Renal cortical epithelial cell (primary cell): Measurements from ENCODE around the gene KMT5C. TPM values are rescaled to one million over a fixed set of nuclear protein-coding genes. Genes with fewer than 3 reads are reported as not detected.
A peak's percentile ranks its signal among the peaks of the same experiment; 100 is the strongest.

Experiments
- DNase-seq: peaks from one replicate; pipeline ENCODE4 v3.0.0-alpha.2; 2011; ENCODE audit warnings: low read depth
- total RNA-seq: library from RNA; depleted of rRNA; stranded (reverse); fragments of >200 nt; gene quantifications from 2 replicates; pipeline ENCODE4 v1.2.3, GENCODE V29; 2014

Gene KMT5C
- total RNA-seq, 1 donor from 2014 or later = 10.4 TPM

GRCh38 chr19:55385724-55386492, 46.2 kb downstream of the KMT5C start, which contains the start of gene RPL28:
RPL28 (plus strand) TSS chr19:55385932; CDS start chr19:55386358, 426 bp downstream.
- peak; percentile 93 for DNase-seq

GRCh38 chr19:55386493-55386971, 46.9 kb downstream of the KMT5C start:
- no peak for DNase-seq

DNA sequence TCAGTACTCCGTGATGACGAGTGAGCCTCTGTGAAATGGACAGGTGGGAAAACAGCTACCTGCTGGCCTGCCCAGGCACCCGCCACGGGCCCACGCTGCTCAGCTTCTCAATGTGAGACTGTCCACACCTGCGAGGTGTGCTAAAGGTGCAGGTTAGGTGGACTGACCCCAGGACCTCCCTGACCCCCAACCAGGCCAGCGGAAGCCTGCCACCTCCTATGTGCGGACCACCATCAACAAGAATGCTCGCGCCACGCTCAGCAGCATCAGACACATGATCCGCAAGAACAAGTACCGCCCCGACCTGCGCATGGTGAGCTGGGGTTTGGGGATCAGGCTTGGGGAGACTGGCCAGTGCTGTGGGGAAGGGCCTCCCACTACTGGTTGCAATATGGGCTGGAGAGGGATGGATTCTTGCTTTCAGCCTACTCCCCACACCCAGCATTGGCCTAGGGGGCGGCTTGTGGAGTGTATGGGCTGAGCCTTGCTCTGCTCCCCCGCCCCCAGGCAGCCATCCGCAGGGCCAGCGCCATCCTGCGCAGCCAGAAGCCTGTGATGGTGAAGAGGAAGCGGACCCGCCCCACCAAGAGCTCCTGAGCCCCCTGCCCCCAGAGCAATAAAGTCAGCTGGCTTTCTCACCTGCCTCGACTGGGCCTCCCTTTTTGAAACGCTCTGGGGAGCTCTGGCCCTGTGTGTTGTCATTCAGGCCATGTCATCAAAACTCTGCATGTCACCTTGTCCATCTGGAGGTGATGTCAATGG, 48.2 kb downstream of the KMT5C start:
- no peak for DNase-seq

GRCh38 chr19:55389386-55390317, 50.0 kb downstream of the KMT5C start:
- DNase-seq = no peak

- DNase-seq = no peak
These were observed 50.8 kb downstream of the KMT5C start for GRCh38 chr19:55390461-55390880.

GRCh38 chr19:55391191-55391670, 51.6 kb downstream of the KMT5C start:
- no peak for DNase-seq

DNA sequence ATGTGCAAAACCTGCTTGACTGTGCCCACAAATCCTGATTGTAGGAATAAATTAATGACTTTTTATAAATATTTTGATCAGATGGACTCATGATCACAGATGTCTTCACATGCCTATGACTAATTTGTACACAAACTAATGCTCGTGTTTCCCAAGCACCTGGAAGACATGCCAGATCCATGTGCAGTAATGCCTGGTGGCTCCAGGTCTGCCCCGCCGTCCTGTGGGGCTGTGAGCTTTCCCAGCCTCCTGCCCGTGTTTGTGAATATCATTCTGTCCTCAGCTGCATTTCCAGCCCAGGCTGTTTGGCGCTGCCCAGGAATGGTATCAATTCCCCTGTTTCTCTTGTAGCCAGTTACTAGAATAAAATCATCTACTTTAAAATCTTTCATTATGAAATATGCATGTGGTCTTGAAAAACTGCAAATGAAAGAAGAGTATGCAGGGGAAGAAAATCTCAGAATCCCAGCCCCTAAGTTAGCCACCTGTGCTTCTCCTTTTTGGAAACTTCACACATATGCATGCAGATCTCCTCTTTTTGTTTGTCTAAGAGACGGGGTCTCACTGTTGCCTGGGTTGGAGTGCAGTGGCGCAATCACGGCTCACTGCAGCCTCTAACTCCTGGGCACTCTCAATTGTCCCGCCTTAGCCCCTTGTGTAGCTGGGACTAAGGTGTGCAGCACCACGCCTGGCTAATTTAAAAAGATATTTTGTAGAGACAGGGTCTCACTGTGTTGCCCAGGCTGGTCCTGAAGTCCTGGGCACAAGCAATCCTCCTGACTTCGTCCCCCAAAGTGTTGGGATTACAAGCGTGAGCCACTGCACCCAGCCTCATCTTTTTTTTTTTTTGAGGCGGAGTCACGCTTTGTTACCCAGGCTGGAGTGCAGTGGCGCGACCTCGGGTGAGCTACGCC, 52.3 kb downstream of the KMT5C start:
- DNase-seq = no peak

DNA sequence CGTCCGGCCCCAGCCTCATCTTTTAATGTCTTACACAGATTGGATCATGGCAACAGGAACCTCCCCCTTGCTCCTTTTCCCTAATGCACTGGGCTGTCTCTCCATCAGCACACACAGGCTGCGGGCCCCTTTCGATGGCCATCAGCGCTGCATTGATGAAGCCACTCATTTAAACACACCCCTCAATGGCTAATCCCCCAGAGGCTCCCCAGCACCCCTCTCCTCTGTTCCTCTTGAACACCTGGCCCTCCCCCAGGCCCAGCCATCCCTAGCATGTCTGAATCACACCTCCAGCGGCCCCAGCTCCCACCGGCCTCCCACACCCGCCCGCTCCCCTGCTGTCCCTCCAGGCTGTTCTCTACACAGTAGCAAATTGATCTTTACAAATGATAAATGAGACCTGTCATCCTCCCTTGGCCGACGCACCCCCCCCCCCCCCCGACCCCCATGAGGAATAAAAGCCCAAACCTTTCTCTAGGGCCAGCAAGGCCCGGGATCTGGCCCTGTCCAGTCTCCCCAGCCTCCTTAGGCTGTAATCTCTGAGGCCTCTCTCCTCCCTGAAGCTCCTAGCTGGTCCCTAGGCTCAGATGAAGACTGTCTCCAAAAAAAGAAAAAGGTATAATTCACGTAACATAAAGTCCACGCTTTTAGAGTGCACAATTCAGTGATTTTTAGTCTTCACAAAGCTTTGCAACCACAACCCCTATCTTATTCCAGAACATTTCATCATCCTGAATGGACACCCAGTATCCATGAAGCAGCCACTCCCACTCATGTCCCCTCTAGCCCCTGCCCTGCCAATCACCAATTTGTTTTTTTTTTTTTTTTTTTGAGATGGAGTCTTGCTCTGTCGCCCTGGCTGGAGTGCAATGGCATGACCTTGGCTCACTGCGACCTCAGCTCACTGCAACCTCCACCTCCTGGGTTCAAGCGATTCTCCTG, 53.4 kb downstream of the KMT5C start:
- no peak for DNase-seq

Other genes starting within 250 kb of the KMT5C start
- gene PPP1R12C, start 222.2 kb upstream of the KMT5C start, total RNA-seq = 17.5 and 32.4 TPM in 2 replicates
- 1.9 and 5.9 TPM in 2 replicates for gene TNNT1, start 190.7 kb upstream of the KMT5C start, total RNA-seq
- 0.15 TPM in 1 of 2 replicates, not detected in the other for gene TNNI3, start 182.1 kb upstream of the KMT5C start, total RNA-seq
- 2.8 and 2.9 TPM in 2 replicates for gene DNAAF3, start 173.3 kb upstream of the KMT5C start, total RNA-seq
- gene SYT5, start 159.6 kb upstream of the KMT5C start, total RNA-seq = 1.0 TPM in 1 of 2 replicates, not detected in the other
- 0.55 and 4.9 TPM in 2 replicates for gene PTPRH, start 130.4 kb upstream of the KMT5C start, total RNA-seq
- gene TMEM86B, start 111.1 kb upstream of the KMT5C start, total RNA-seq = 0.94 TPM in 1 of 2 replicates, not detected in the other
- gene PPP6R1, start 80.9 kb upstream of the KMT5C start, total RNA-seq = 22.1 and 74.3 TPM in 2 replicates
- gene HSPBP1, start 59.8 kb upstream of the KMT5C start, total RNA-seq = 38.6 and 46.9 TPM in 2 replicates
- gene BRSK1, start 55.9 kb upstream of the KMT5C start, total RNA-seq = 0.52 and 4.5 TPM in 2 replicates
- gene TMEM150B, start 14.5 kb upstream of the KMT5C start, total RNA-seq = not detected in 2 replicates
- gene COX6B2, start 14.8 kb downstream of the KMT5C start, total RNA-seq = 0.25 TPM in 1 of 2 replicates, not detected in the other
- gene GARIN5B, start 23.4 kb downstream of the KMT5C start, total RNA-seq = not detected in 2 replicates
- 3.7 and 38.4 TPM in 2 replicates for gene IL11, start 30.6 kb downstream of the KMT5C start, total RNA-seq
- not detected in 2 replicates for gene TMEM190, start 37.0 kb downstream of the KMT5C start, total RNA-seq
- gene TMEM238, start 44.4 kb downstream of the KMT5C start, total RNA-seq = 3.4 and 13.7 TPM in 2 replicates
- gene RPL28, start 46.1 kb downstream of the KMT5C start, total RNA-seq = 177 and 303 TPM in 2 replicates
- 13.6 and 45.3 TPM in 2 replicates for gene UBE2S, start 67.9 kb downstream of the KMT5C start, total RNA-seq
- gene SHISA7, start 103.4 kb downstream of the KMT5C start, total RNA-seq = not detected in 2 replicates
- 64.3 and 69.8 TPM in 2 replicates for gene ISOC2, start 121.8 kb downstream of the KMT5C start, total RNA-seq
- not detected in 2 replicates for gene C19orf85, start 124.9 kb downstream of the KMT5C start, total RNA-seq
- 3.5 and 6.0 TPM in 2 replicates for gene ZNF628, start 136.7 kb downstream of the KMT5C start, total RNA-seq
- 21.2 and 39.4 TPM in 2 replicates for gene NAT14, start 145.3 kb downstream of the KMT5C start, total RNA-seq
- gene SSC5D, start 148.6 kb downstream of the KMT5C start, total RNA-seq = 5.0 and 69.4 TPM in 2 replicates
- gene SBK2, start 197.3 kb downstream of the KMT5C start, total RNA-seq = 2.1 TPM in 1 of 2 replicates, not detected in the other
- not detected in 2 replicates for gene SBK3, start 205.7 kb downstream of the KMT5C start, total RNA-seq
- gene ZNF579, start 241.0 kb downstream of the KMT5C start, total RNA-seq = 3.1 and 12.4 TPM in 2 replicates